Esophagus muscularis mucosa (tissue), 4 donors: ENCODE data around the gene CD248. TPM values are rescaled to one million over a fixed set of nuclear protein-coding genes. Genes with fewer than 3 reads are reported as not detected.
"Not testable (repeated sequence)": the region's sequence is repeated elsewhere in the genome, so short reads cannot be mapped to it uniquely, and the experiment has no call there.

Experiments
- DNase-seq: peaks from one replicate; pipeline ENCODE4 v3.0.0-alpha.2; 2017; ENCODE audit errors: extremely low spot score
- H3K27ac ChIP-seq, 4 donors: fragments of 200-600 bp; sonication (generic); replicated peaks in 1 of 4; 1 replicate in 3 of 4; 2 replicates in 1 of 4; pipeline ENCODE4 v1.5.1; 2016 to 2019; ENCODE audit warnings: mild to moderate bottlenecking in 1 of 4
- H3K27me3 ChIP-seq, 4 donors: fragments of 200-600 bp; sonication (generic); one replicate each; pipeline versions ENCODE4 v1.5.1 to v1.6.0; 2016 to 2019
- H3K36me3 ChIP-seq, 4 donors: fragments of 200-600 bp; sonication (generic); one replicate each; pipeline ENCODE4 v1.5.1; 2016 to 2019
- H3K4me1 ChIP-seq, 4 donors: fragments of 200-600 bp; sonication (generic); one replicate each; pipeline ENCODE4 v1.5.1; 2016 to 2019
- H3K4me3 ChIP-seq, 4 donors: fragments of 200-600 bp; sonication (generic); 1 replicate in 2 of 4; 2 replicates in 2 of 4; pipeline ENCODE4 v1.5.1; 2016 to 2019; ENCODE audit warnings: mild to moderate bottlenecking in 4 of 4, moderate library complexity in 1 of 4
- H3K9me3 ChIP-seq, 4 donors: fragments of 200-600 bp; sonication (generic); 1 replicate in 3 of 4; 2 replicates in 1 of 4; pipeline ENCODE4 v1.5.1; 2016 to 2019
- EP300 ChIP-seq: sonication (generic); formaldehyde crosslinking; IDR thresholded peaks from one replicate; pipeline ENCODE4 v1.6.1; 2017; ENCODE audit warnings: antibody characterized with exemption
- POLR2A ChIP-seq: fragments of 450-650 bp; IDR thresholded peaks from one replicate; pipeline ENCODE4 v1.6.1; 2017; ENCODE audit warnings: antibody characterized with exemption, moderate library complexity, mild to moderate bottlenecking, low read depth
- POLR2AphosphoS5 ChIP-seq, 2 donors: sonication (generic); formaldehyde crosslinking; IDR thresholded peaks; one replicate each; pipeline ENCODE4 v1.6.1; 2017; ENCODE audit warnings: antibody characterized with exemption in 2 of 2
- WGBS: methylation state at CpG from one replicate; pipeline ENCODE4 v1.1.5; 2018; 5-methylcytosine and 5-hydroxymethylcytosine counted together
- intact Hi-C: fragments of 100-400 bp; cut with DNase I; formaldehyde crosslinking; loops from one replicate; pipeline ENCODE4 v1.15.1; 2023
- total RNA-seq, 4 donors: library from RNA; depleted of rRNA; stranded (reverse); fragments of >200 nt; gene quantifications; one replicate each; pipeline versions ENCODE4 v1.1.0 to v1.2.1, GENCODE V29; 2016
- TF ChIP-seq, protein P1 (sequence below), 3 experiments: fragments of 200-600 bp in 2 of 3; fragments of 450-650 bp in 1 of 3; sonication (generic) in 2 of 3; IDR thresholded peaks; one replicate each; pipeline ENCODE4 v1.5.1; 2017 to 2019; ENCODE audit warnings: antibody characterized with exemption in 3 of 3, mild to moderate bottlenecking in 2 of 3, moderate library complexity in 1 of 3

CD248 gene
- total RNA-seq, 4 donors from 2014 or later, result 23.0 to 83.8 (median 33.0) TPM

DNA sequence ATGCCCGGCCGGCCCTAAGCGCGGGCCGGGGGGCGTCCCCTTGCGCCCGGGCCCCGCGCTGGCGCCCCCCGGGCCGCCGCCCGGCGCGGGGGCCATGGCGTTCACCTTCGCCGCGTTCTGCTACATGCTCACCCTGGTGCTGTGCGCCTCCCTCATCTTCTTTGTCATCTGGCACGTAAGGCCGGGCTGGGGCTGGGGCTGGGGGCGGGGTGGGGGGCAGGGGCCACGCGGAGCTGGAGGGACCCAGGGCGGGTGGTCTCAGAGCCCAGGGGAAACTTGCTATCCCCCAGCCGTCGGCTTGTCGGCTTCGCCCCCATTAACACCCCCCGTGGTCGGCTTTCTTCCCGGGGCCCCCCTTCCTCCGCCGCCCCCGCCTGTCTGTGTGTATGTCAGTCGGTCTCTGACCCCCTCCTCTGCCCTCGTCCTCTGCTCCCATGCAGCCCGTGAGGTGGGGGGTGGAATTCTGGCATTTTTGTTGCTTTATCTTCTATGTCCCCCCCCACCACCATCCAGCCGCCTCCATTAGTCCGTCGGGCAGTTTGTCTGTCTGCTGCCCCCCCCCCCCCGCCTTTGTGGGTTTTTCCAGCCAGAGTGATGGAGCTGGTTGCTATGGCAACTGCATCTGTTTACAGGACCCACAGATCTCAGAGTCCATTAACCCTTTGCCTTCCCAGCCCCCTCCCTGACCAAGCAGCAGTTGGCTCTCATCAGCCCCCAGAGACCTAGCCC lies 38.3 kb downstream of the CD248 start:
- no peak for DNase-seq
- Histone ChIP-seq H3K27ac (no peak overlapping the region), H3K9me3 (no peaks in the 10 kb centered on the region), H3K4me1 (peaks cover 17 to 37% (median 29%) of the 10 kb centered on the region in 4 donors), H3K27me3 (no peaks in the 10 kb centered on the region), H3K36me3 (peaks cover 15 to 38% (median 34%) of the 10 kb centered on the region in 4 donors), H3K4me3 (peak overlapping the region; percentile 44 to 56 (median 50))
- intact Hi-C loops, result no loop called here
- TF ChIP-seq POLR2A (no peak), EP300 (no peak), POLR2AphosphoS5 (IDR thresholded peaks at IDR 0.05) (no peak)
- TF ChIP-seq, protein P1, sequence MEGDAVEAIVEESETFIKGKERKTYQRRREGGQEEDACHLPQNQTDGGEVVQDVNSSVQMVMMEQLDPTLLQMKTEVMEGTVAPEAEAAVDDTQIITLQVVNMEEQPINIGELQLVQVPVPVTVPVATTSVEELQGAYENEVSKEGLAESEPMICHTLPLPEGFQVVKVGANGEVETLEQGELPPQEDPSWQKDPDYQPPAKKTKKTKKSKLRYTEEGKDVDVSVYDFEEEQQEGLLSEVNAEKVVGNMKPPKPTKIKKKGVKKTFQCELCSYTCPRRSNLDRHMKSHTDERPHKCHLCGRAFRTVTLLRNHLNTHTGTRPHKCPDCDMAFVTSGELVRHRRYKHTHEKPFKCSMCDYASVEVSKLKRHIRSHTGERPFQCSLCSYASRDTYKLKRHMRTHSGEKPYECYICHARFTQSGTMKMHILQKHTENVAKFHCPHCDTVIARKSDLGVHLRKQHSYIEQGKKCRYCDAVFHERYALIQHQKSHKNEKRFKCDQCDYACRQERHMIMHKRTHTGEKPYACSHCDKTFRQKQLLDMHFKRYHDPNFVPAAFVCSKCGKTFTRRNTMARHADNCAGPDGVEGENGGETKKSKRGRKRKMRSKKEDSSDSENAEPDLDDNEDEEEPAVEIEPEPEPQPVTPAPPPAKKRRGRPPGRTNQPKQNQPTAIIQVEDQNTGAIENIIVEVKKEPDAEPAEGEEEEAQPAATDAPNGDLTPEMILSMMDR (IDR thresholded peaks at IDR 0.05), result no peak
- 7% methylated on average over 6 of the region's 45 CpGs for WGBS

DNA sequence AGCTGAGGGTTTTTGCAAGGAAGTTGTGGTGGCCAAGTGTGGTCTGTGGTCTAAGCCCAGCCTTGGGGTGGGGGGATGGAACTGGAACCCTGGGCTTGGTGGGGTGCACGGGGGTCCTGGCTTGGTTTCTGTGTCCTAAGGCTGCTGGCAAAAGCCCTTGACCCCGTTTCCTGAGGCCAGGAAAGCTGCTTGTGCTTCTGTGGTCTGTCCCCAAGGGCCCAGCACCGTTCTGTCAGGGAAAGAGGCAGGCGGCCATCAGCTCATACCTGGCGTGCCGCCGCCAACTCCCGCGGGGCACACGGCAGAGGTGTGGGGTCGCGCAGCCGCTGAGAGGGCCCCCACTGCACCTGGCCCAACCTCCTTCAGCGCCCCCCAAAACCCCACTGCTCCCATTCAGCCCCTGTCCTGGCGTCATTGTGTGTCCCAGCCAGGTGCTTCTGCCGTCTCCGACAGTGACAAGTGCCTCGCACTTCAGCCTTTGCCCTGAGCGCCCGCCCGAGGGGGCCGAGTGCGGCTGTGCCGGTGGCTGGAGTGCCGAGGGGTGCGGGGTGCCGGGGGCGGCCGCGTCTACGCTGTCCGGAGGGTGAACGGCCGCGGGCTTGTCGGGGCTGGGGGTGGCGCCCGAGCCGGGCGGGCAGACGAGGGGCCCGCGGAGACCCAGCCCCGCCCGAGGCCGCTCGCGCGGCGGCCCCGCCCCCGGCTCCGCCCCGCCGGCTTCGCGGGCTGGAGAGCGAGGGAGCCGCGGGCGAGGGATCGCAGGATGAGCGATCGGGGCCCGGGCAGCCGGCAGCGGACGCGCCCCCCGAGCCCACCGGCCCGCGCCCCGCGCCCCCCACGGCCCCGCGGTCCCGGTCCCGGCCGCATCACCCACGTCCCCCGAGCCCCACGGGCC lies 39.1 kb downstream of the CD248 start, which contains the start of gene CNIH2:
Gene CNIH2, plus strand, starts transcription at position 705 of the 892 bp plus-strand sequence. CDS start 282 bp downstream, outside the sequence.
- peaks cover 23 to 43% (median 42%) of the 10 kb centered on the region in 4 donors for H3K36me3 ChIP-seq
- no peak for DNase-seq
- TF ChIP-seq POLR2A (no peak), EP300 (no peak), POLR2AphosphoS5 (IDR thresholded peaks at IDR 0.05) (peak in 1 of 2 donors; percentile 20)
- 28% methylated on average over 2 of the region's 84 CpGs for WGBS
- intact Hi-C loops, result no loop called here
- peak within 1 kb of the TSS; percentile 44 to 56 (median 50) for H3K4me3 ChIP-seq
- H3K27me3 ChIP-seq, result no peaks in the 10 kb centered on the region
- H3K4me1 ChIP-seq, result peaks cover 15 to 31% (median 25%) of the 10 kb centered on the region in 4 donors
- H3K27ac ChIP-seq, result peak within 1 kb of the TSS; percentile 58 to 76 (median 70)
- no peaks in the 10 kb centered on the region for H3K9me3 ChIP-seq

DNA sequence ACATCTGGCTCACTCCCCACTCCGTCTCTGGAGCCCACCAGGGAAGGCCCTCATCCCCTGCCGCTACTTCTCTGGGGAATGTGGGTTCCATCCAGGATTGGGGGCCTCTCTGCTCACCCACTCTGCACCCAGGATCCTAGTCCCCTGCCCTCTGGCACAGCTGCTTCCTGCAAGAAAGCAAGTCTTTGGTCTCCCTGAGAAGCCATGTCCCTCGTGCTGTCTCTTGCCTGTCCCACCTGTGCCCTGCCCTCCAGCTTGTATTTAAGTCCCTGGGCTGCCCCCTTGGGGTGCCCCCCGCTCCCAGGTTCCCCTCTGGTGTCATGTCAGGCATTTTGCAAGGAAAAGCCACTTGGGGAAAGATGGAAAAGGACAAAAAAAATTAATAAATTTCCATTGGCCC lies 39.8 kb downstream of the CD248 start:
- WGBS, result 75% methylated on average over 4 of the region's 4 CpGs
- not testable (repeated sequence) for H3K4me3 ChIP-seq, DNase-seq

DNA sequence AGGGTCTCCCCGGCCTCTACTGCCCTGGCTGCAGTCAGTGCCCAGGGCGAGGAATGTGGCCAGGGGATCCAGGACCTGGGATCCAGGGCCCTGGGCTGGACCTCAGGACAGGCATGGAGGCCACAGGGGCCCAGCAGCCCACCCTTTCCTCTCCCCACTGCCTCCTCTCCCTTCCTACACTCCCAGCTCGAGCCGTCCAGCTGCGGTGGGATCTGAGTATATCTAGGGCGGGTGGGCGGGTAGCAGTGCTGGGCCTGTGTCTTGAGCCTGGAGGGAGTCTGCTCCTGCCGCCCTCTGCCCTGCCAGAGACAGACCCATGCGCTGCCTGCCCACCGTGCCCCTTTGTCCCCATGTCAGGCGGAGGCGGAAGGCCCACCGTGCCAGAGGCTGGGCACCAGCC lies 40.2 kb downstream of the CD248 start:
- H3K9me3 ChIP-seq, H3K4me3 ChIP-seq, intact Hi-C loops, DNase-seq, H3K27ac ChIP-seq, H3K27me3 ChIP-seq: not testable (repeated sequence)
- peaks cover 34 to 54% (median 53%) of the 10 kb centered on the region in 4 donors for H3K36me3 ChIP-seq
- H3K4me1 ChIP-seq, result peaks cover 8 to 31% (median 16%) of the 10 kb centered on the region in 4 donors
- 70% methylated on average over 6 of the region's 13 CpGs for WGBS

More for the DNA sequence above, 39.8 kb downstream of the CD248 start:
- Histone ChIP-seq H3K36me3 (peaks cover 30 to 50% (median 49%) of the 10 kb centered on the region in 4 donors), H3K4me1 (peaks cover 9 to 31% (median 19%) of the 10 kb centered on the region in 4 donors), H3K27ac (peak overlapping the region; percentile 58 to 76 (median 70))
- H3K27me3 ChIP-seq, intact Hi-C loops, H3K9me3 ChIP-seq: not testable (repeated sequence)

DNA sequence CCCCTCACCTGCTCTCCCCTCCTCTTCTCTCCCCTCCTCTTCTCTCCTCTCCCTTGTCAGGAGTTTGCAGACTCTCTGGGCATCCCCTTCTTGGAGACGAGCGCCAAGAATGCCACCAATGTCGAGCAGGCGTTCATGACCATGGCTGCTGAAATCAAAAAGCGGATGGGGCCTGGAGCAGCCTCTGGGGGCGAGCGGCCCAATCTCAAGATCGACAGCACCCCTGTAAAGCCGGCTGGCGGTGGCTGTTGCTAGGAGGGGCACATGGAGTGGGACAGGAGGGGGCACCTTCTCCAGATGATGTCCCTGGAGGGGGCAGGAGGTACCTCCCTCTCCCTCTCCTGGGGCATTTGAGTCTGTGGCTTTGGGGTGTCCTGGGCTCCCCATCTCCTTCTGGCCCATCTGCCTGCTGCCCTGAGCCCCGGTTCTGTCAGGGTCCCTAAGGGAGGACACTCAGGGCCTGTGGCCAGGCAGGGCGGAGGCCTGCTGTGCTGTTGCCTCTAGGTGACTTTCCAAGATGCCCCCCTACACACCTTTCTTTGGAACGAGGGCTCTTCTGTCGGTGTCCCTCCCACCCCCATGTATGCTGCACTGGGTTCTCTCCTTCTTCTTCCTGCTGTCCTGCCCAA lies 40.7 kb downstream of the CD248 start:
- no peak overlapping the region for H3K4me3 ChIP-seq
- no peak for DNase-seq
- H3K27ac ChIP-seq, result no peak overlapping the region
- H3K36me3 ChIP-seq, result peaks cover 35 to 57% (median 55%) of the 10 kb centered on the region in 4 donors
- H3K9me3 ChIP-seq, result no peaks in the 10 kb centered on the region
- WGBS, result 87% methylated on average over 13 of the region's 14 CpGs
- TF ChIP-seq EP300, result no peak
- TF ChIP-seq, protein P1 (IDR thresholded peaks at IDR 0.05), result no peak
- TF ChIP-seq POLR2A, result no peak
- TF ChIP-seq POLR2AphosphoS5 (IDR thresholded peaks at IDR 0.05), result no peak
- peaks cover 8 to 36% (median 20%) of the 10 kb centered on the region in 4 donors for H3K4me1 ChIP-seq
- H3K27me3 ChIP-seq, result no peaks in the 10 kb centered on the region
- intact Hi-C loops, result no loop called here
